K562 (cell line): ENCODE measurements around the gene ZNF32. TPM values are rescaled to one million over a fixed set of nuclear protein-coding genes. Genes with fewer than 3 reads are reported as not detected.

Experiments
- CREB3 ChIP-seq: fragments of 450-650 bp; conservative IDR thresholded peaks from 2 replicates; pipeline ENCODE4 v1.6.1; 2016; ENCODE audit warnings: missing genetic modification characterization, low read depth, mild to moderate bottlenecking, missing compliant biosample characterization, moderate library complexity
- DIDO1 ChIP-seq: fragments of 450-650 bp; IDR thresholded peaks from 2 replicates; pipeline ENCODE4 v1.6.1; 2016; ENCODE audit warnings: low read depth, missing biosample characterization, missing genetic modification characterization
- E2F3 ChIP-seq: fragments of 250-450 bp; sonication (Bioruptor Pico); IDR thresholded peaks from 2 replicates; pipeline ENCODE4 v1.4.0; 2020; ENCODE audit warnings: mild to moderate bottlenecking
- E2F8 ChIP-seq: fragments of 450-650 bp; IDR thresholded peaks from 2 replicates; pipeline ENCODE4 v1.7.1; 2018; ENCODE audit warnings: mild to moderate bottlenecking, low read depth; ENCODE audit not compliant: partially characterized antibody
- HMGN3 ChIP-seq: IDR thresholded peaks from 2 replicates; pipeline ENCODE4 v1.6.1; 2011; ENCODE audit warnings: borderline replicate concordance, low read depth, mild to moderate bottlenecking, mixed read lengths, low read length; ENCODE audit not compliant: insufficient read length; ENCODE audit errors: extremely low read depth
- JUN ChIP-seq, 2 experiments: sonication (generic) in 1 of 2; formaldehyde crosslinking in 1 of 2; IDR thresholded peaks; 2 replicates each; pipeline versions ENCODE4 v1.6.1 to v1.8.0; 2012 to 2022; ENCODE audit warnings: borderline replicate concordance in 2 of 2, mild to moderate bottlenecking in 2 of 2, improper control_type of control experiment in 1 of 2, low read depth in 1 of 2, low read length in 1 of 2, missing genetic modification reagents in 1 of 2
- KDM5B ChIP-seq: fragments of 200-600 bp; sonication (generic); IDR thresholded peaks from 2 replicates; pipeline ENCODE4 v1.6.1; 2012; ENCODE audit warnings: low read depth, mild to moderate bottlenecking, moderate library complexity, low read length, control low read depth, inconsistent platforms; ENCODE audit not compliant: insufficient replicate concordance
- NR2C2 ChIP-seq, 2 experiments: fragments of 200-800 bp in 1 of 2; sonication (Bioruptor generic) in 1 of 2; sonication (generic) in 1 of 2; formaldehyde crosslinking in 1 of 2; IDR thresholded peaks; 2 replicates each; pipeline versions ENCODE4 v1.6.1 to v1.8.0; 2016 to 2022; ENCODE audit warnings: mild to moderate bottlenecking in 1 of 2, missing compliant biosample characterization in 1 of 2, missing genetic modification characterization in 1 of 2, missing genetic modification reagents in 1 of 2
- RNF219 ChIP-seq: fragments of 250-450 bp; sonication (Bioruptor Pico); IDR thresholded peaks from 2 replicates; pipeline ENCODE4 v1.5.0; 2022; ENCODE audit warnings: mild to moderate bottlenecking
- TEAD4 ChIP-seq, 2 experiments: sonication (generic) in 1 of 2; formaldehyde crosslinking in 1 of 2; IDR thresholded peaks; 2 replicates each; pipeline versions ENCODE4 v1.6.1 to v1.8.0; 2012 to 2022; ENCODE audit warnings: borderline replicate concordance in 1 of 2, inconsistent platforms in 1 of 2, low read length in 1 of 2, mild to moderate bottlenecking in 1 of 2, missing genetic modification reagents in 1 of 2
- YY1 ChIP-seq, 3 experiments: IDR thresholded peaks; 2 replicates each; pipeline ENCODE4 v1.6.1; 2011; ENCODE audit warnings: low read length in 2 of 3, mild to moderate bottlenecking in 2 of 3, moderate library complexity in 2 of 3, borderline replicate concordance in 1 of 3, control low read depth in 1 of 3, low read depth in 1 of 3; ENCODE audit not compliant: insufficient read depth in 3 of 3, insufficient replicate concordance in 2 of 3, control insufficient read depth in 1 of 3, insufficient read length in 1 of 3; ENCODE audit errors: extremely low read depth in 1 of 3
- ZFP1 ChIP-seq: fragments of 450-650 bp; formaldehyde crosslinking; IDR thresholded peaks from 2 replicates; pipeline ENCODE4 v1.4.0; 2020; ENCODE audit warnings: mild to moderate bottlenecking, mixed read lengths
- ZKSCAN8 ChIP-seq: fragments of 200-800 bp; sonication (Bioruptor generic); IDR thresholded peaks from 2 replicates; pipeline ENCODE4 v1.6.1; 2016; ENCODE audit warnings: missing genetic modification characterization, missing compliant biosample characterization
- ZNF124 ChIP-seq: sonication (generic); formaldehyde crosslinking; IDR thresholded peaks from 2 replicates; pipeline ENCODE4 v1.8.1; 2022; ENCODE audit warnings: missing genetic modification reagents
- polyA plus RNA-seq, 8 experiments: library from polyadenylated mRNA; depleted of rRNA in 4 of 8; stranded (reverse) in 5 of 8; unstranded in 3 of 8; fragments of >200 nt; fragmentation: Nextera tagmentation in 2 of 8; fragmentation: Illumina TruSeq in 1 of 8; extraction: Ambion mirVana in 2 of 8; extraction: Trizol in 1 of 8; gene quantifications; 2 replicates each; pipeline versions ENCODE4 v1.2.1 to v1.2.3, GENCODE V29; 2011 to 2014; ENCODE audit warnings: inconsistent platforms in 1 of 8, missing spikeins in 1 of 8
- total RNA-seq, 7 experiments: library from RNA; depleted of rRNA in 6 of 7; stranded (reverse); fragments of >200 nt in 6 of 7; fragmentation: Illumina TruSeq in 2 of 7; extraction: Trizol in 2 of 7; gene quantifications; 2 replicates each; pipeline versions ENCODE4 v1.2.1 to v1.2.3, GENCODE V29; 2011 to 2021; ENCODE audit warnings: low replicate concordance in 1 of 7
- TF ChIP-seq, protein P1 (sequence below): sonication (generic); formaldehyde crosslinking; IDR thresholded peaks from 2 replicates; pipeline ENCODE4 v1.5.0; 2020; ENCODE audit warnings: missing genetic modification reagents

The ZNF32 gene
- total and polyA plus RNA-seq, 9 of the 15 experiments (the other 6 are each of a cell fraction or from before 2014, with no cell fraction given): 17.3 to 57.0 (median 26.3) TPM

DNA sequence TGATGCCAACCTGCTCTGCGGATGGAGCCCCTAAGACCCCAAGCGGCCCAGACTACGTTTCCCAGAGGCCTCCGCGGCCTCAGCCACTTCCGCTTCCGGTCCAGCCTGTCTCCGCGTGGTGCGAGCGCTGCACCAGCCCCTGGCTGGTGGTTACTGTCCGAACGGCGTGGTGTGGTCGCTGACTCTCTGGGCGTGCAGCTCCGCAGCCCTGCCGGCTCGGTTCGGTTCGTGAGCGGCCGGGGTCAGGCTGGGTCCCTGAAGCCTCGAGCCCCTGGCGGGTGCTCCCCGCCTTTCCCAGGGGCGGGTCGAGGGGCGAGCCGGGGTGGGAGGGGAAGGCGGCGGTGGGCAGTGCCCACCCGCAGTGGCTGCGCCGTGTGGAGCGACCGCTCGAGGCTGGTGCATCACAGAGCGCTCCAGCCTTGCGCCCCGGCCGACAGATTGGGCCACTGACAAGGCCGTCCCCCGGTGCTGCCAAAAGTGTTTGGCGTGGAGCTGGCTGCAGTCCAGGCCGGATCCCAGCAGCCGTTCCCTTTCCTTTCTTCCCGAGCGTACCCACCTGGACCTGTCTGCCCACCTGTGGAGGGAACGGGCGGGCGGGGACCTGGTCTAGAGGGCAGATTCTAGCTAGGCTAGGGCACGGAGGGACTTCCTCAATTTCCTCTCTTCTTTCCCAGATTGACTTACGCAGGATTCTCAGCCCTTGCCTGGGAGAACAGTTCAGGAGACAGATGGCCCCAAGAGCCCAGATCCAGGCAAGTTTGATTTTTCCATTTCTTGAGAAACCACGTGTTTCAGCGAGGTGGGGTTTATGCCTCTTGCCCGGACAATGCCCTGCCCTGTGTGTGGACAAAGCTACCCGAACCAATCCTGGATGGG, 42.1 kb downstream of the ZNF32 start, which contains the start of gene ZNF485 (continued):
- no peak for TF ChIP-seq RNF219 (CRISPR knock-in tag)
- TF ChIP-seq TEAD4 (IDR thresholded peaks at IDR 0.05; ENCODE audit: low read length): no peak
- 0 out of 2 replicates have a peak, but pooled peaks have one; percentile 71 for TF ChIP-seq TEAD4 (CRISPR knock-in tag; IDR thresholded peaks at IDR 0.05; ENCODE audit: borderline replicate concordance)
- TF ChIP-seq DIDO1 (tag): peak; percentile 68; the same call in 1 of the 2 replicates
- TF ChIP-seq, protein P1, sequence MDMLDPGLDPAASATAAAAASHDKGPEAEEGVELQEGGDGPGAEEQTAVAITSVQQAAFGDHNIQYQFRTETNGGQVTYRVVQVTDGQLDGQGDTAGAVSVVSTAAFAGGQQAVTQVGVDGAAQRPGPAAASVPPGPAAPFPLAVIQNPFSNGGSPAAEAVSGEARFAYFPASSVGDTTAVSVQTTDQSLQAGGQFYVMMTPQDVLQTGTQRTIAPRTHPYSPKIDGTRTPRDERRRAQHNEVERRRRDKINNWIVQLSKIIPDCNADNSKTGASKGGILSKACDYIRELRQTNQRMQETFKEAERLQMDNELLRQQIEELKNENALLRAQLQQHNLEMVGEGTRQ: peak; percentile 45; the same call in 1 of the 2 replicates
- no peak for TF ChIP-seq ZFP1 (CRISPR knock-in tag)
- peak; percentile 88 for TF ChIP-seq KDM5B
- peak; percentile 76 for TF ChIP-seq E2F8
- peak; percentile 39; the same call in 1 of the 2 replicates for TF ChIP-seq JUN (IDR thresholded peaks at IDR 0.05; ENCODE audit: borderline replicate concordance, low read depth, low read length)
- TF ChIP-seq JUN (CRISPR knock-in tag; IDR thresholded peaks at IDR 0.05; ENCODE audit: borderline replicate concordance): no peak
- no peak for TF ChIP-seq ZKSCAN8
- TF ChIP-seq E2F3 (CRISPR knock-in tag): 0 out of 2 replicates have a peak, but pooled peaks have one; percentile 28
- TF ChIP-seq CREB3 (tag): peak; percentile 16; the same call in 1 of the 2 replicates
- TF ChIP-seq HMGN3: peak; percentile 61
- no peak for TF ChIP-seq ZNF124 (CRISPR knock-in tag)
- peak; percentile 86 for TF ChIP-seq NR2C2 (CRISPR knock-in tag; IDR thresholded peaks at IDR 0.05)
- TF ChIP-seq NR2C2 (tag; IDR thresholded peaks at IDR 0.05): peak; percentile 93
- TF ChIP-seq YY1 (IDR thresholded peaks at IDR 0.05; ENCODE audit: borderline replicate concordance in 1 of 3, control insufficient read depth in 1 of 3, extremely low read depth in 1 of 3, insufficient read depth in 3 of 3, insufficient read length in 1 of 3, insufficient replicate concordance in 2 of 3, low read depth in 1 of 3, low read length in 2 of 3): peak in 1 of 3 experiments; percentile 28
